VCaP (cell line): ENCODE results near the gene FBXL19.
"Not testable (repeated sequence)": the region's sequence is repeated elsewhere in the genome, so short reads cannot be mapped to it uniquely, and the experiment has no call there.

ENCODE experiments used
- H3K27ac ChIP-seq: fragments of 450-650 bp; 2 replicates; pipeline ENCODE4 v1.5.1; 2017
- TF ChIP-seq, protein P1 (sequence below): fragments of 450-650 bp; conservative IDR thresholded peaks from 2 replicates; pipeline ENCODE4 v1.5.1; 2017; ENCODE audit warnings: mild to moderate bottlenecking, moderate library complexity

FBXL19 gene

DNA sequence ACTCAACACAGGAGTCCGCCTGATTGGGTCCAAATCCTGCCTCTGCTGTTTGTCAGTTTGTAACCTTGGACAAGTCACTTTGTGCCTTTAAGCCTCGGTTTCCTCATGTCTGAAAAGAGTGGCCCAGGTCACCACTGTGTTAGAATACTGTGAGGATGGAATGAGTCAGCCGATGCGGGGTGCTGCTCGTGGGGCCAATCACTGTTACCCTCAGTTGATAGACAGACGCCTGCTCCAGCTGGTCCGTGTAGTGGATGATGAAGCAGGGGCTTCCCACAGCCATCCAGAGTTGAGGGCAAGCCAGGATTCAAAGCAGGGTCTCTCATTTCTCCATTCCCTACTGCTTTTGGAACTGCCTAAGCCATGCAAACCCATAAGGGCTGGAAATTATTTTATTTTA is 5.8 kb downstream of the FBXL19 start:
- no peak overlapping the region for H3K27ac ChIP-seq
- TF ChIP-seq, protein P1, sequence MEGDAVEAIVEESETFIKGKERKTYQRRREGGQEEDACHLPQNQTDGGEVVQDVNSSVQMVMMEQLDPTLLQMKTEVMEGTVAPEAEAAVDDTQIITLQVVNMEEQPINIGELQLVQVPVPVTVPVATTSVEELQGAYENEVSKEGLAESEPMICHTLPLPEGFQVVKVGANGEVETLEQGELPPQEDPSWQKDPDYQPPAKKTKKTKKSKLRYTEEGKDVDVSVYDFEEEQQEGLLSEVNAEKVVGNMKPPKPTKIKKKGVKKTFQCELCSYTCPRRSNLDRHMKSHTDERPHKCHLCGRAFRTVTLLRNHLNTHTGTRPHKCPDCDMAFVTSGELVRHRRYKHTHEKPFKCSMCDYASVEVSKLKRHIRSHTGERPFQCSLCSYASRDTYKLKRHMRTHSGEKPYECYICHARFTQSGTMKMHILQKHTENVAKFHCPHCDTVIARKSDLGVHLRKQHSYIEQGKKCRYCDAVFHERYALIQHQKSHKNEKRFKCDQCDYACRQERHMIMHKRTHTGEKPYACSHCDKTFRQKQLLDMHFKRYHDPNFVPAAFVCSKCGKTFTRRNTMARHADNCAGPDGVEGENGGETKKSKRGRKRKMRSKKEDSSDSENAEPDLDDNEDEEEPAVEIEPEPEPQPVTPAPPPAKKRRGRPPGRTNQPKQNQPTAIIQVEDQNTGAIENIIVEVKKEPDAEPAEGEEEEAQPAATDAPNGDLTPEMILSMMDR = no peak

DNA sequence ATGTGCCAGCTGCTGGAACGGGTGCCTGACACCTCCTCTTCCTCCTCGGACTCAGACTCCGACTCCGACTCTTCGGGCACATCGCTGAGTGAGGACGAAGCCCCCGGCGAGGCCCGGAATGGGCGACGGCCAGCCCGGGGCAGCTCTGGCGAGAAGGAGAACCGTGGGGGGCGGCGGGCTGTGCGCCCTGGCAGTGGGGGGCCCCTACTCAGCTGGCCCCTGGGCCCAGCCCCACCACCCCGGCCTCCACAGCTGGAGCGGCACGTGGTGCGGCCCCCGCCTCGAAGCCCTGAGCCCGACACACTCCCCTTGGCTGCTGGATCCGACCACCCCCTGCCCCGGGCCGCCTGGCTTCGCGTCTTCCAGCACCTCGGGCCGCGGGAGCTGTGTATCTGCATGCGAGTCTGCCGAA is 6.8 kb downstream of the FBXL19 start:
- TF ChIP-seq, protein P1 = no peak
- no peak overlapping the region for H3K27ac ChIP-seq

DNA sequence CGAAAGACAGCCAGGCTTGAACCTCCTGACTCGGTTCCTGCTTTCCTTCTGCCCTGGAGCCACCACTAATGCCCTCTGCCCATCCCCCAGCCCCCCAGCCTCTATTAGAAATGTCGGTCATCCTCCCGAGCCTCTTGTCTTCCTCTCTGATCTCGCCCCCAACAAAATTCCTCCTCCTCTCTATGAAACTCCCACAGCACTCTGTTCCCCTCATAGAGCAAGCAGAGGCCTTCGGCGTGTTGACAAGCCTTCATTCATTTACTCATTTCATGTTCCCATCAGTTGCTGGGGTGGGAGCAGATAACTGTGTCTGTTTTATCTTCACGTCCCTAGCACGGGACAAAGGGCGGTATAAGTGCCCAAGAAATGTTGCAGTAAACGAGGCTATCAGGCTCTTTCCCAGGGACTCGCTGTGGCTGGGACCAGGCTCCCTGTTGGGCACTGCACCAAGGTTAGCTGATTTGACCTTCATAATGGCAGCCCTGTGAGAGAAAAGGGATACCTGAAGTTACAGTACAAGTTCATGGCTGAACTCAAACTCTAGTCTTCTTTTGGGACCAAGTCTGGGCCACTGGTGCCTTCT is 7.8 kb downstream of the FBXL19 start:
- H3K27ac ChIP-seq = no peak overlapping the region
- TF ChIP-seq, protein P1 = no peak

DNA sequence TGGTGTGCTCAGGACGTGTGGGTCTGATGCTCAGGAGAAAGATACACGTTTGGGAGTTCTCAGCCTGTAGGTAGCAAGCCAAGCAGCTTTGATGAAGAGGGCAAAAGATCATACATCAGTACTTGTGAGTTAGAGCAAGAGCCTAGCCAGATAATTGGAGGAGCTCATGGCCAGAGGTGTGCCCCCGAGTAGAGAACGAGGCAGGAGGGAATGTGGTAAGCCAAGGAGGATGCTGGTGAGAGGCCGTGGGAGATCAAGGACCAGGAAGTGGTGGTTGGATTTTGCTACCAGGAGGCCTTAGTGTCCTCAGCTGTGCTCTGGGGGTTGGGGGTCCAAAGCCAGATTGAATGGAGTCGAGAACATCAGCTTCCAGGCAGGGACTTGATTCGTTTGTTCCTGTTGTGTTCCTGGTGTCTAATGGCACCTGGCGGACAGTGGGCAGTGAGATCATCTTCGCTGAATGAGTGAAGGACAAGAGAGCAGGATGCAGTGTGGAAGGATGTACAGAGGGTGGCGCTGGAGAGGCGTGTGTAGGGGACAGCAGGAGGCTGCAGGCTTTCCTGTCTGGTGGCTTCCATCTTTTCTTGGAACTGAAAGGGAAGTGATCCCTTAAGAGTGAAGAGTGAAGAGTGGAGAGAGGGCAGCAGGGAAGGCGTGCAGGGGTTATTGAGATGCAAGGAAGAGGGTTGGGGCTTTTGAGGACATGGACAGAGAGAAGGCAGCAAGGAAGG is 11.6 kb downstream of the FBXL19 start:
- H3K27ac ChIP-seq = no peak overlapping the region

DNA sequence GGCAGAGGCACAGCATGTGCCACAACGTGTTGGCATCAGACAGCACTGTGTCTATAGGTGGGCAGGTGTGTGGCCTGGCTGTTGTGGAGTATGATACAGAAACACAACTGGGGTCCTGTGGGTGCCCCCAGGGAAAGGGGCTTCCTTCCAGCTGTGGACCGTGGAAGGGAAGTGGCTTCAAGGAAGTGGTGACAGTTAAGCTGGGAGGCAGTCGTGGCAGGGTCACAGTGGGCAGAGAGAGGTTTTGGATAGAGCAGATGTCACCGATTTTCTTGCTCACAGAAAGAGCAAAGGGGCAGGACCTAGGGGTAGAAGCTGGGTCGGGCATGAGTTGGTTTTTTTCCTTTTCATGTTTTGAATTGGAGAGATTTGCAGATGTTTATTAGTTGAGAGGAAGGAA is 14.3 kb downstream of the FBXL19 start:
- TF ChIP-seq, protein P1 = no peak
- no peak overlapping the region for H3K27ac ChIP-seq

More for the DNA sequence above, 11.6 kb downstream of the FBXL19 start:
- TF ChIP-seq, protein P1 = peak; percentile 26; the same call in 1 of the 2 replicates

DNA sequence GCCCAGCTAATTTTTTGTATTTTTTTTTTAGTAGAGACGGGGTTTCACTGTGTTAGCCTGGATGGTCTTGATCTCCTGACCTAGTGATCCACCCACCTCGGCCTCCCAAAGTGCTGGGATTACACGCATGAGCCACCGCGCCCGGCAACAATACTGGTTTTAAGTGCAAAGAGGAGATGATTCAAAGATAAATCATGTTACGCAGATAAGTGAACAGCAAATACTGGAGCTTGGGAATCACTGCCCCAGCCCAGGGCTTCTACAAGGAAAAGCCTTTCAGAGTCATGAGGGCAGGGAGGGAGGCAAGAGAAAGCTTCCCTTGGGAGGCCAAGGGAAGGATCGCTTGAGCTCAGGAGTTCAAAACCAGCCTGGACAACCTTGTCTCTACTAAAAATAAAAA is 16.2 kb downstream of the FBXL19 start:
- not testable (repeated sequence) for H3K27ac ChIP-seq

DNA sequence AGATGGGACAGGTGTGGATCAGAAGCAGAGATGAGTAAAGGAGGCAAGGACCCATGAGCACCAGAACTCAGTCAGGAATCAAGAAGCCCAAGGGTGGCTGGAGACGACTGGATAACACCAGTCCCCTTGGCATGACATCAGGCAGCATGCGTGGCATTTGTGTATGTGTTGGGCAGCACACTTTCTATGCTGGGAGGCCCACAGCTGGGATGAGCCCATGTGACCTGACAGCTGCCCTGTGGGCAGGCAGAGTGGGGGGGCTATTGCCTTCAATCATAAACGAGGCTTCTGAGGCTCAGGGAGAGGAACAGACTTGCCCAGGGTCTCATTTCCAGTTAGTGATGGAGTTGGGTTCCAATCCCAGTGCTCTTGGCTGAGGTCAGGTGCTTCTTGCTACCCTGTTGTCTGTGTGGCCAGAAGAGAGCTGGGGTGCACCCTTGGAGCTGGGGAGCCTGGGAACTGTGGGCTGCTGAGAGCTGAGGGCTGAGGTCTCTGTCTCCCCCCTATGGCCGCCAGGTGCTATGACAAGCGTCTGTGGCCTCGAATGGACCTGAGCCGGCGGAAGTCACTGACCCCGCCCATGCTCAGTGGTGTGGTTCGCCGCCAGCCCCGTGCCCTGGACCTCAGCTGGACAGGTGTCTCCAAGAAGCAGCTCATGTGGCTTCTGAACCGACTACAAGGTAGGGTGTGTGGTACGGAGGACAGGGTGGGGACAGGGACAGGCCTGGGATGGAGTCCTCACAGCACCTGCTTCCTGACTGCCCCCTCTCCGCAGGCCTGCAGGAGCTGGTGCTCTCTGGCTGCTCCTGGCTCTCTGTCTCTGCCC is 18.4 kb downstream of the FBXL19 start:
- TF ChIP-seq, protein P1 = peak; percentile 84
- H3K27ac ChIP-seq = no peak overlapping the region
